Endothelial cell of umbilical vein (primary cell): ENCODE data around the gene TRIML2. TPM values are rescaled to one million over a fixed set of nuclear protein-coding genes. Genes with fewer than 3 reads are reported as not detected.

Experiments used
- BruUV-seq: library from RNA; stranded (reverse); fragments of 400-500 nt; replicated peaks from 2 replicates; lab custom pipeline; 2021; lab: Mats Ljungman, UMichigan
- CTCF ChIA-PET: fragments of 300-600, 350-600 bp; sonication (Branson Sonifier 250); formaldehyde crosslinking; loops from one replicate; lab custom pipeline; 2021; ENCODE audit warnings: antibody characterized with exemption, inconsistent platforms; lab: Charles Lee
- POLR2A ChIA-PET: fragments of 300-600, 350-600 bp; sonication (Branson Sonifier 250); formaldehyde crosslinking; loops from one replicate; lab custom pipeline; 2021; ENCODE audit warnings: antibody characterized with exemption, inconsistent platforms; lab: Charles Lee
- DNase-seq: peaks from one replicate; pipeline ENCODE4 v3.0.0-alpha.2; 2011; ENCODE audit warnings: low read depth, low spot score
- FAIRE-seq: peaks from 2 replicates; lab custom pipeline; 2011; peaks lifted over from hg19 to GRCh38; lab: Jason Lieb, UNC
- H2AFZ ChIP-seq: 2 replicates; pipeline ENCODE4 v1.6.0; 2012; ENCODE audit warnings: low read depth, low read length, control low read depth, inconsistent platforms
- H3K27ac ChIP-seq: 2 replicates; pipeline ENCODE4 v1.5.1; 2011; ENCODE audit warnings: low read depth, mild to moderate bottlenecking, control low read depth, low read length, moderate library complexity; ENCODE audit not compliant: insufficient read depth
- H3K27me3 ChIP-seq, 2 experiments: 2 replicates each; pipeline versions ENCODE4 v1.6.0 to v1.6.1; 2011; ENCODE audit warnings: low read length in 2 of 2, mixed read lengths in 1 of 2; ENCODE audit not compliant: control insufficient read depth in 2 of 2, insufficient read depth in 2 of 2
- H3K36me3 ChIP-seq, 2 experiments: 2 replicates in 1 of 2; 3 replicates in 1 of 2; pipeline ENCODE4 v1.5.1; 2011; ENCODE audit warnings: low read length in 2 of 2, mild to moderate bottlenecking in 1 of 2, moderate library complexity in 1 of 2; ENCODE audit not compliant: control insufficient read depth in 2 of 2, insufficient read depth in 2 of 2; ENCODE audit errors: extremely low read depth in 1 of 2
- H3K4me1 ChIP-seq: 3 replicates; pipeline ENCODE4 v1.5.1; 2011; ENCODE audit warnings: mild to moderate bottlenecking, low read length; ENCODE audit not compliant: control insufficient read depth, insufficient read depth; ENCODE audit errors: extremely low read depth
- H3K4me2 ChIP-seq: 2 replicates; pipeline ENCODE4 v1.6.1; 2011; ENCODE audit warnings: low read length, control low read depth, mixed read lengths; ENCODE audit not compliant: insufficient read depth
- H3K4me3 ChIP-seq, 3 experiments: fragments of 200-600 bp in 1 of 3; sonication (generic), shearing (Covaris generic) in 1 of 3; replicated peaks in 1 of 3; 2 replicates each; pipeline ENCODE4 v1.5.1; 2011 to 2016; ENCODE audit warnings: control low read depth in 3 of 3, low read length in 3 of 3, mild to moderate bottlenecking in 2 of 3, inconsistent platforms in 1 of 3, low read depth in 1 of 3, moderate library complexity in 1 of 3; ENCODE audit not compliant: insufficient read depth in 1 of 3
- H3K79me2 ChIP-seq: 2 replicates; pipeline ENCODE4 v1.6.0; 2012; ENCODE audit warnings: low read length, inconsistent platforms; ENCODE audit not compliant: control insufficient read depth, insufficient read depth
- H3K9ac ChIP-seq: replicated peaks from 2 replicates; pipeline ENCODE3; 2011; ENCODE audit warnings: low read length, control low read depth; ENCODE audit not compliant: insufficient read depth; ENCODE audit errors: extremely low read depth
- H3K9me1 ChIP-seq: replicated peaks from 3 replicates; pipeline ENCODE4 v1.6.0; 2011; ENCODE audit warnings: mild to moderate bottlenecking, low read length; ENCODE audit not compliant: control insufficient read depth, insufficient read depth; ENCODE audit errors: extremely low read depth
- H3K9me3 ChIP-seq: replicated peaks from 2 replicates; pipeline ENCODE4 v1.5.1; 2012; ENCODE audit warnings: low read length, inconsistent platforms; ENCODE audit not compliant: control insufficient read depth, insufficient read depth
- H4K20me1 ChIP-seq: replicated peaks from 2 replicates; pipeline ENCODE3; 2011; ENCODE audit warnings: mild to moderate bottlenecking, low read length; ENCODE audit not compliant: control insufficient read depth, insufficient read depth; ENCODE audit errors: extremely low read depth
- EZH2 ChIP-seq: IDR thresholded peaks from 2 replicates; pipeline ENCODE4 v1.6.1; 2012; ENCODE audit warnings: borderline replicate concordance, low read depth, mild to moderate bottlenecking, moderate library complexity, low read length, inconsistent platforms; ENCODE audit not compliant: severe bottlenecking
- FOS ChIP-seq: IDR thresholded peaks from 2 replicates; pipeline ENCODE4 v1.6.1; 2011; ENCODE audit warnings: mild to moderate bottlenecking, low read length, moderate library complexity, borderline replicate concordance; ENCODE audit not compliant: insufficient read depth
- GATA2 ChIP-seq: IDR thresholded peaks from 2 replicates; pipeline ENCODE4 v1.7.0; 2011; ENCODE audit warnings: low read depth, mild to moderate bottlenecking, moderate library complexity, mixed read lengths, low read length; ENCODE audit not compliant: insufficient read length, insufficient read depth
- JUN ChIP-seq: IDR thresholded peaks from 2 replicates; pipeline ENCODE4 v1.6.1; 2011; ENCODE audit warnings: borderline replicate concordance, low read depth; ENCODE audit not compliant: insufficient read length, insufficient read depth
- MYC ChIP-seq: IDR thresholded peaks from one replicate; pipeline ENCODE4 v1.6.1; 2011; ENCODE audit warnings: mild to moderate bottlenecking, low read depth, low read length
- POLR2A ChIP-seq: IDR thresholded peaks from 2 replicates; pipeline ENCODE4 v1.6.1; 2012; ENCODE audit warnings: low read depth, mild to moderate bottlenecking, control low read depth, low read length
- POLR2AphosphoS5 ChIP-seq: IDR thresholded peaks from 2 replicates; pipeline ENCODE4 v1.6.1; 2012; ENCODE audit warnings: low read depth, mild to moderate bottlenecking, control low read depth, low read length, moderate library complexity; ENCODE audit not compliant: insufficient read depth
- dilution Hi-C: fragments of 300-500 bp; cut with MboI; formaldehyde crosslinking; loops from one replicate; pipeline ENCODE4 v1.15.0; 2019; ENCODE audit warnings: low sequenced_read_pairs; ENCODE audit not compliant: extremely low pct_ligation_motif_present
- intact Hi-C: fragments of 100-400 bp; cut with micrococcal nuclease; formaldehyde crosslinking; loops from one replicate; pipeline ENCODE4 v1.10.0; 2022
- polyA plus RNA-seq, 4 experiments: library from polyadenylated mRNA; depleted of rRNA in 3 of 4; stranded (reverse) in 3 of 4; unstranded in 1 of 4; fragments of >200 nt; gene quantifications; 2 replicates each; pipeline versions ENCODE4 v1.2.1 to v1.2.3, GENCODE V29; 2011 to 2012; ENCODE audit warnings: missing spikeins in 1 of 4
- total RNA-seq: library from RNA; stranded (reverse); gene quantifications from 2 replicates; pipeline ENCODE4 v1.2.3, GENCODE V29; 2021
- TF ChIP-seq, protein P1 (sequence below), 2 donors: IDR thresholded peaks; 1 replicate in 1 of 2; 2 replicates in 1 of 2; pipeline ENCODE4 v1.5.1; 2011; ENCODE audit warnings: low read length in 2 of 2, mild to moderate bottlenecking in 2 of 2, moderate library complexity in 2 of 2, control low read depth in 1 of 2, inconsistent platforms in 1 of 2, low read depth in 1 of 2; ENCODE audit not compliant: insufficient read depth in 1 of 2; ENCODE audit errors: extremely low read depth in 1 of 2
- TF ChIP-seq, protein P2 (sequence below): IDR thresholded peaks from 2 replicates; pipeline ENCODE4 v1.6.1; 2011; ENCODE audit not compliant: insufficient read depth, insufficient read length

The TRIML2 gene
- total and polyA plus RNA-seq, 2 donors (not counting 3 experiments of a cell fraction or from before 2014, with no cell fraction given) = 0.15 TPM; not detected in 1

DNA sequence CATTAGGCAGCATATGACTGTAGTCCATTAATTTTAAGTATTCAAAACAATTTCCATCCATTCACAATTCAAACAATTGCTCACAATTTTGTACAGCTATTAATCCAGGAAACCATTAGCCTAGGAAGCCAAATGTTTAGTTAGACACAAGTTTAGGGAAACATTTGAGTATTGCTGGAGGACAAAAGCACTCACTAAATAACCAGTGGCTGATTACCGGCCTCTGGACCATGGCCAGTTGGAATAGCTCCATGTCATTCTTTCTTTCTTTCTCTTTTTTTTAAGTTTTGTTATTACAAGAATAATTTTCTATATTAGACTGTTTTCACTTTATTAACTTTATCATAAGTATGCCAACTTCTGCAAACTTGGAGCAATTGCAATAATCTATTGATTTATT, 31.3 kb downstream of the TRIML2 start:
- intact Hi-C loops (no loop called here), dilution Hi-C loops (no loop called here)
- Histone ChIP-seq H3K27me3 (no peaks in the 10 kb centered on the region), H3K9me3 (peaks cover 4% of the 10 kb centered on the region), H3K4me3 (no peak overlapping the region), H3K27ac (no peak overlapping the region), H3K9me1 (no peaks in the 10 kb centered on the region), H3K9ac (no peak overlapping the region), H3K36me3 (no peaks in the 10 kb centered on the region), H2AFZ (no peak overlapping the region), H3K4me1 (no peaks in the 10 kb centered on the region), H4K20me1 (no peaks in the 10 kb centered on the region), H3K4me2 (no peak overlapping the region), H3K79me2 (no peaks in the 10 kb centered on the region)
- POLR2A ChIA-PET = no interaction called here
- BruUV-seq = no TSS peak
- DNase-seq (no peak), FAIRE-seq (no peak)
- no peak for TF ChIP-seq FOS
- TF ChIP-seq, protein P1, sequence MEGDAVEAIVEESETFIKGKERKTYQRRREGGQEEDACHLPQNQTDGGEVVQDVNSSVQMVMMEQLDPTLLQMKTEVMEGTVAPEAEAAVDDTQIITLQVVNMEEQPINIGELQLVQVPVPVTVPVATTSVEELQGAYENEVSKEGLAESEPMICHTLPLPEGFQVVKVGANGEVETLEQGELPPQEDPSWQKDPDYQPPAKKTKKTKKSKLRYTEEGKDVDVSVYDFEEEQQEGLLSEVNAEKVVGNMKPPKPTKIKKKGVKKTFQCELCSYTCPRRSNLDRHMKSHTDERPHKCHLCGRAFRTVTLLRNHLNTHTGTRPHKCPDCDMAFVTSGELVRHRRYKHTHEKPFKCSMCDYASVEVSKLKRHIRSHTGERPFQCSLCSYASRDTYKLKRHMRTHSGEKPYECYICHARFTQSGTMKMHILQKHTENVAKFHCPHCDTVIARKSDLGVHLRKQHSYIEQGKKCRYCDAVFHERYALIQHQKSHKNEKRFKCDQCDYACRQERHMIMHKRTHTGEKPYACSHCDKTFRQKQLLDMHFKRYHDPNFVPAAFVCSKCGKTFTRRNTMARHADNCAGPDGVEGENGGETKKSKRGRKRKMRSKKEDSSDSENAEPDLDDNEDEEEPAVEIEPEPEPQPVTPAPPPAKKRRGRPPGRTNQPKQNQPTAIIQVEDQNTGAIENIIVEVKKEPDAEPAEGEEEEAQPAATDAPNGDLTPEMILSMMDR (IDR thresholded peaks at IDR 0.05; ENCODE audit: extremely low read depth in 1 of 2, insufficient read depth in 1 of 2, low read depth in 1 of 2, low read length in 2 of 2) = no peak
- no peak for TF ChIP-seq MYC
- TF ChIP-seq, protein P2, sequence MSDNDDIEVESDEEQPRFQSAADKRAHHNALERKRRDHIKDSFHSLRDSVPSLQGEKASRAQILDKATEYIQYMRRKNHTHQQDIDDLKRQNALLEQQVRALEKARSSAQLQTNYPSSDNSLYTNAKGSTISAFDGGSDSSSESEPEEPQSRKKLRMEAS = no peak
- TF ChIP-seq GATA2 = no peak
- TF ChIP-seq JUN = no peak
- no peak for TF ChIP-seq POLR2A
- no peak for TF ChIP-seq POLR2AphosphoS5
- no peak for TF ChIP-seq EZH2
- CTCF ChIA-PET = no interaction called here
